Adrenal gland (tissue), 12 donors: Measurements from ENCODE around the gene SLC43A1. TPM values are rescaled to one million over a fixed set of nuclear protein-coding genes. Genes with fewer than 3 reads are reported as not detected.

Source experiments
- DNase-seq, 7 donors: peaks; one replicate each; pipeline ENCODE4 v3.0.0-alpha.2; 2019 to 2020
- H3K27ac ChIP-seq, 5 donors: fragments of 200-600 bp; sonication (generic) in 4 of 5; 1 replicate in 3 of 5; 2 replicates in 2 of 5; pipeline versions ENCODE4 v1.5.1 to v1.8.0; 2016 to 2020; ENCODE audit warnings: mild to moderate bottlenecking in 1 of 5
- H3K27me3 ChIP-seq: fragments of 200-600 bp; 2 replicates; pipeline ENCODE4 v1.8.0; 2021
- H3K36me3 ChIP-seq, 2 donors: fragments of 200-600 bp; replicated peaks in 1 of 2; 1 replicate in 1 of 2; 2 replicates in 1 of 2; pipeline versions ENCODE4 v1.5.1 to v1.8.0; 2018 to 2022
- H3K4me1 ChIP-seq, 2 donors: fragments of 200-600 bp; replicated peaks in 1 of 2; 1 replicate in 1 of 2; 2 replicates in 1 of 2; pipeline versions ENCODE4 v1.5.1 to v1.8.0; 2018 to 2021
- H3K4me3 ChIP-seq, 4 donors: fragments of 200-600 bp; sonication (generic) in 3 of 4; one replicate each; pipeline ENCODE4 v1.5.1; 2016 to 2018
- H3K9me3 ChIP-seq, 3 donors: fragments of 200-600 bp; sonication (generic) in 1 of 3; replicated peaks in 1 of 3; 1 replicate in 2 of 3; 2 replicates in 1 of 3; pipeline versions ENCODE4 v1.5.1 to v1.8.0; 2016 to 2021
- POLR2A ChIP-seq, 2 donors: fragments of 450-650 bp; IDR thresholded peaks; one replicate each; pipeline ENCODE4 v1.6.1; 2017; ENCODE audit warnings: antibody characterized with exemption in 2 of 2, mild to moderate bottlenecking in 2 of 2, moderate library complexity in 1 of 2
- WGBS, 4 donors: extraction: QIAGEN DNeasy Blood & Tissue Kit in 2 of 4; methylation state at CpG; one replicate each; pipeline versions ENCODE4 v1.1.5 to v1.1.7; 2013 to 2017; 5-methylcytosine and 5-hydroxymethylcytosine counted together
- intact Hi-C, 2 donors: fragments of 100-400 bp; cut with DNase I; formaldehyde crosslinking; loops; one replicate each; pipeline versions ENCODE4 v1.14.1 to v1.15.0; 2022 to 2023
- polyA plus RNA-seq, 3 donors: library from polyadenylated mRNA; stranded (reverse); fragments of 200-250 nt in 2 of 3; fragments of 350-450 nt in 1 of 3; fragmentation: Illumina TruSeq in 1 of 3; extraction: RNeasy Lipid Tissue Mini Kit (QIAGEN cat#74804) in 1 of 3; gene quantifications; one replicate each; pipeline ENCODE4 v1.2.3, GENCODE V29; 2013 to 2014
- total RNA-seq, 9 donors: library from RNA; depleted of rRNA in 4 of 9; stranded (reverse); fragments of >200 nt in 4 of 9; fragments of 120-200 nt in 1 of 9; fragmentation: NEBNext Ultra II Directional in 1 of 9; extraction: Animal tissue kit (Norgen Biotek cat#: 25700) in 1 of 9; gene quantifications; one replicate each; pipeline versions ENCODE4 v1.1.0 to v1.2.4, GENCODE V29; 2013 to 2023
- TF ChIP-seq, protein P1 (sequence below), 6 experiments: fragments of 450-650 bp in 4 of 6; fragments of 200-600 bp in 2 of 6; sonication (generic) in 1 of 6; IDR thresholded peaks; 1 replicate in 5 of 6; 2 replicates in 1 of 6; pipeline versions ENCODE4 v1.5.1 to v1.8.0; 2016 to 2021; ENCODE audit warnings: antibody characterized with exemption in 6 of 6, mild to moderate bottlenecking in 2 of 6, moderate library complexity in 1 of 6
- donor health status: healthy with polysubstance abuse.
- donor health status: Bipolar disorder and iron deficiency.
- donor health status: DM: yes; HTN: yes; CAD: no.
- donor health status: DM: no; HTN: no; CAD: no.
- donor health status: DM: no; HTN: no; CAD: no.
- donor health status: DM: yes; HTN: yes; CAD: no.

The SLC43A1 gene
- total and polyA plus RNA-seq, 12 donors: 3.8 to 32.3 (median 22.9) TPM

DNA sequence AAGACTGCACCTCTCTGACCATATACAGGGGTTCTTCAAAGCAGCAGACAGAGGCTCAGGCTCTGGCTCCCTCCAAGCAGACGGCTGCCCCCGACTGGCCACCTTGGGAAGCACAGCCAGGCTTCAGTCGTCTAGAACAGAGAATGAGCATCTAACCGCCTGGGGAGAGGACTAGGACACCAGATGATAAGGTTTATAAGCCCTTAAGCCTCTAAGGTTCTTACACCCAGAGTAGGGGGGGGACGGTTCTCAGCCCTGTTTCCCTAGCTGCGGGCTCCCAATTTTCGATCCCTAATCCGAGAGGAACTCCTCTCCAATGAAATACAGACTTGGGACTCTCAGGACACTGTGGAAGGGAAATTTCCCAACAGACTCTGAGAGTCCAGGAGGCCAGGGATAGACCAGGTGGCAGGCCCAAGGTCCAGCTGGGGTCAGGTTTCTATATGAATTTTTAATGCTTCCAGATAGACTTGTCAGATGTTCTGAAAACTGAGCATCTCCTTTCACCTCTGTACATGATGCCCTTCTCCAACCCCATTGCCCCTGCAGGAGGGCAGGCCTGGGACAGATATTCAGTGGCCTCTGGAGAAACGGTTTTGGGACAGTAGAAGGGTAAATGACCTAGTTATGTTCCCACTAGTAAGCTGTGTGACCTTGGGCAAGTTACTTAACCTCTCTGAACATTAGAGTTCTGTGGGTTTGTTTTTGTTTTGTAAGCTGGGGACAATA is 34.9 kb downstream of the SLC43A1 start:
- H3K27ac ChIP-seq: no peak overlapping the region
- peak; percentile 54 to 78 (median 66) for DNase-seq
- no peaks in the 10 kb centered on the region for H3K9me3 ChIP-seq
- no peak overlapping the region for H3K4me3 ChIP-seq
- intact Hi-C loops: loop anchor here in 1 of 2 donors (10.0 kb wide), 1 partner anchor 136 kb away; no protein-coding TSS in a partner anchor
- TF ChIP-seq, protein P1, sequence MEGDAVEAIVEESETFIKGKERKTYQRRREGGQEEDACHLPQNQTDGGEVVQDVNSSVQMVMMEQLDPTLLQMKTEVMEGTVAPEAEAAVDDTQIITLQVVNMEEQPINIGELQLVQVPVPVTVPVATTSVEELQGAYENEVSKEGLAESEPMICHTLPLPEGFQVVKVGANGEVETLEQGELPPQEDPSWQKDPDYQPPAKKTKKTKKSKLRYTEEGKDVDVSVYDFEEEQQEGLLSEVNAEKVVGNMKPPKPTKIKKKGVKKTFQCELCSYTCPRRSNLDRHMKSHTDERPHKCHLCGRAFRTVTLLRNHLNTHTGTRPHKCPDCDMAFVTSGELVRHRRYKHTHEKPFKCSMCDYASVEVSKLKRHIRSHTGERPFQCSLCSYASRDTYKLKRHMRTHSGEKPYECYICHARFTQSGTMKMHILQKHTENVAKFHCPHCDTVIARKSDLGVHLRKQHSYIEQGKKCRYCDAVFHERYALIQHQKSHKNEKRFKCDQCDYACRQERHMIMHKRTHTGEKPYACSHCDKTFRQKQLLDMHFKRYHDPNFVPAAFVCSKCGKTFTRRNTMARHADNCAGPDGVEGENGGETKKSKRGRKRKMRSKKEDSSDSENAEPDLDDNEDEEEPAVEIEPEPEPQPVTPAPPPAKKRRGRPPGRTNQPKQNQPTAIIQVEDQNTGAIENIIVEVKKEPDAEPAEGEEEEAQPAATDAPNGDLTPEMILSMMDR (IDR thresholded peaks at IDR 0.05): peak; percentile 49 to 72 (median 56)
- TF ChIP-seq POLR2A (IDR thresholded peaks at IDR 0.05): no peak
- 23 to 30% (median 28%) methylated on average over 2 to 9 of the region's 9 CpGs for WGBS, 4 donors
- peaks cover 18 to 26% of the 10 kb centered on the region in 2 donors for H3K4me1 ChIP-seq
- no peaks in the 10 kb centered on the region for H3K36me3 ChIP-seq
- no peaks in the 10 kb centered on the region for H3K27me3 ChIP-seq

DNA sequence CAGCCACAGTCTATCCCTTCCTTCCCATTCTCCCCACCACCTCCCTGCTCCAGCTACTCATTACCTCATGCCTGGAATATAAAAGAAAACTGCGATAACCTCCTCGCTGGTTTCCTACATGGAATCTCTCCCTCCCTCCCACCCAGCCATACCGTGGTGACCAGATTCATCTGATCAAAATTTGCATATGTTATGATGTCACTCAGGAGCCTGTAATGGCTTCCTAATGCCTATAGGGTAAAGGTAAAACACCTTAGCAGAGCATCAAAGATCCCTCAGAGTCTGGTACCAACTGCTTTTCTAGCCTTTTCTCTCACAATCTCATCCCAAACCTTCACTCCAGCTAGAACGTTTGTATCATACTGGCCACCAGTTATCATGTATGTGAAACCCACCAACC is 35.6 kb downstream of the SLC43A1 start:
- no peak for DNase-seq
- Histone ChIP-seq H3K4me1 (peaks cover 18 to 32% of the 10 kb centered on the region in 2 donors), H3K27ac (no peak overlapping the region), H3K27me3 (no peaks in the 10 kb centered on the region), H3K4me3 (no peak overlapping the region), H3K9me3 (no peaks in the 10 kb centered on the region), H3K36me3 (no peaks in the 10 kb centered on the region)
- no peak for TF ChIP-seq POLR2A (IDR thresholded peaks at IDR 0.05)
- TF ChIP-seq, protein P1 (IDR thresholded peaks at IDR 0.05): no peak
- WGBS, 4 donors: 16 to 40% (median 36%) methylated on average over 4 of the region's 4 CpGs
- intact Hi-C loops: loop anchor here (10.0 kb wide), 1 partner anchor 135 kb away; no protein-coding TSS in a partner anchor

DNA sequence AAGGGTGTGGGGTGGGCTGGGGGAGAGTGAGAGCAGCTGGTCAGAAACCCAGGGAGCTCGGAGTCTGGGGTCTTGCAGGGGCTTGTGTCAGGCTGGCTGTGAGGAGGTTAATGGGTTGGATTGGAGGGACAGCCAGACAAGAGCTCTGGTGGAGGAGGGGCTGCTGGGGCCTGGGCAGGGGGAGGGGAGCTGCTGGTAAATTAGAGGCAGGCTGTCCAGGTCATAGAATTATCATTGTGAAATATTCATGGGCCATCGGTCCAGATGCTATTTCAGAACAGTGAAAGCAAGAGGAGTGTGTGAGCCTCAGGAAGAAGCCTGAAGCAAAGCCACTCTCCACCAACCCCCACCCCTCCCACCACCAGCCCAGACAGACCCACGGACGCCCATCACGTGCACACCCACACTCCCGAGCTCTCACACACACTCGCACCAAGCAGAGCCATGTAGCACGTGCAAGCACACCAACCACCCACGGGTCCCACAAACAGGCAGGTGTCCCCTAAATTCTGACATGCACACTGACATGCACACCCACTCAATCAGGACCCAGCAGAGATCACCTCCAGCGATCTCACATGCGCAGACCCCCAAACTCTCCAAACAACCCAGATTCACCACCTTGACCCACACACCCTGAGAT is 36.4 kb downstream of the SLC43A1 start:
- no peak for TF ChIP-seq POLR2A (IDR thresholded peaks at IDR 0.05)
- TF ChIP-seq, protein P1 (IDR thresholded peaks at IDR 0.05): no peak
- 36 to 59% (median 43%) methylated on average over 6 to 11 of the region's 11 CpGs for WGBS, 4 donors
- peaks cover 18 to 33% of the 10 kb centered on the region in 2 donors for H3K4me1 ChIP-seq
- H3K36me3 ChIP-seq: no peaks in the 10 kb centered on the region
- intact Hi-C loops: loop anchor here in 1 of 2 donors (10.0 kb wide), 1 partner anchor 134 kb away; no protein-coding TSS in a partner anchor
- no peak for DNase-seq
- H3K27ac ChIP-seq: no peak overlapping the region
- no peaks in the 10 kb centered on the region for H3K27me3 ChIP-seq
- H3K9me3 ChIP-seq: no peaks in the 10 kb centered on the region
- no peak overlapping the region for H3K4me3 ChIP-seq

DNA sequence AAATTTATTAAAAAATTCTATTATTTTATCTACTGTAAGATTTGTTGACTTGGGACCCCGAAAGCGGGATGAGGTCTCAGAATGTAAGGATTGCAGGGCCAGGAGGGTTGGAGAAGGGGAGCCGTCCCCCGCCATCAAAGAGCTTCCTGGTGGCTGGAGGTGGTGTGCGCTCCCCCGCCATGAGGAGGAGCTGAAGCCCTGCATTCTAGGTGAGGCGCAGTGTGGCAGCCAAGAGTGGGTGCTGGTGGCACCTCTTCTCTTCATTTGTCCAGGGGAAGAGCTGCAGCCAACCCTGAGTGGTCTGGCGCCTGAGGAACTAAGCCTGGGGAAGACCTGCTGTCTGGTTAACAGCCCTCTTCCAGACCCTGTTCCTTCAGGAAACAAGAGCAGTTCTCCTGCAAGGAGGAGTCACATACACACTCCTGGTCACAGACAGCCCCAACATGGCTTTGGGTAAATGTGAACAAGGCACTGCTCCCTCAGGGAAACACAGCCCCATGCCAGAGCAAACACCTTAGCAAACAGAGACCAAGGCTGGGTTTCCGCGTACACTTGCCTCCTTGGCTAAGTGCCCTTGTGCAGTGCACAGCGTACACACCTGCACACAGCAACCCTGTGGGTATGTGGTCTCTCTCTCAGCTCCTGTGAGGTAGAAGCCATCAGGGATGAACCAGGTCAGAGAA is 37.9 kb downstream of the SLC43A1 start:
- H3K27ac ChIP-seq: no peak overlapping the region
- DNase-seq: no peak
- H3K36me3 ChIP-seq: no peaks in the 10 kb centered on the region
- TF ChIP-seq POLR2A (IDR thresholded peaks at IDR 0.05): no peak
- TF ChIP-seq, protein P1 (IDR thresholded peaks at IDR 0.05): no peak
- no peaks in the 10 kb centered on the region for H3K27me3 ChIP-seq
- peaks cover 11 to 25% of the 10 kb centered on the region in 2 donors for H3K4me1 ChIP-seq
- H3K4me3 ChIP-seq: no peak overlapping the region
- intact Hi-C loops: loop anchor here in 1 of 2 donors (10.0 kb wide), 1 partner anchor 133 kb away; no protein-coding TSS in a partner anchor
- 67 to 86% (median 81%) methylated on average over 9 to 11 of the region's 11 CpGs for WGBS, 4 donors
- no peaks in the 10 kb centered on the region for H3K9me3 ChIP-seq
